KMS-11 (cell line): Measurements from ENCODE around the gene SLC35A5.

Experiments
- H2AFZ ChIP-seq: fragments of 200-600 bp; sonication (generic); 2 replicates; pipeline ENCODE4 v1.6.1; 2016; ENCODE audit warnings: antibody characterized with exemption, mixed run types, low read depth
- H3K27ac ChIP-seq: fragments of 200-600 bp; sonication (generic); 2 replicates; pipeline ENCODE4 v1.6.1; 2016; ENCODE audit warnings: mild to moderate bottlenecking, mixed run types
- H3K27me3 ChIP-seq: fragments of 200-600 bp; sonication (generic); 2 replicates; pipeline ENCODE4 v1.6.1; 2017; ENCODE audit warnings: mild to moderate bottlenecking, low read depth, mixed run types, moderate library complexity; ENCODE audit not compliant: insufficient read depth
- H3K36me3 ChIP-seq: fragments of 200-600 bp; sonication (generic); 2 replicates; pipeline ENCODE4 v1.6.1; 2017; ENCODE audit warnings: mild to moderate bottlenecking, mixed run types; ENCODE audit not compliant: insufficient read depth
- H3K4me1 ChIP-seq: fragments of 200-600 bp; sonication (generic); 2 replicates; pipeline ENCODE4 v1.6.1; 2016; ENCODE audit warnings: mild to moderate bottlenecking, low read depth, mixed run types; ENCODE audit not compliant: poor library complexity, severe bottlenecking
- H3K4me2 ChIP-seq: fragments of 200-600 bp; sonication (generic); 2 replicates; pipeline ENCODE4 v1.7.0; 2016; ENCODE audit warnings: mild to moderate bottlenecking, mixed run types
- H3K4me3 ChIP-seq: fragments of 200-600 bp; sonication (generic); IDR thresholded peaks from 2 replicates; pipeline ENCODE4 v1.6.1; 2017; ENCODE audit warnings: low read depth, low read length, mixed read lengths; ENCODE audit not compliant: insufficient read depth
- H3K79me2 ChIP-seq: fragments of 200-600 bp; sonication (generic); 2 replicates; pipeline ENCODE4 v1.6.1; 2016; ENCODE audit warnings: low read depth, mixed run types; ENCODE audit not compliant: insufficient read depth
- H3K9ac ChIP-seq: fragments of 200-600 bp; sonication (generic); 2 replicates; pipeline ENCODE4 v1.6.1; 2016; ENCODE audit warnings: mild to moderate bottlenecking, mixed run types
- H4K20me1 ChIP-seq: fragments of 200-600 bp; sonication (generic); 2 replicates; pipeline ENCODE4 v1.6.1; 2016; ENCODE audit warnings: mild to moderate bottlenecking, mixed run types; ENCODE audit not compliant: insufficient read depth
- CTCF ChIP-seq: fragments of 200-600 bp; sonication (generic); conservative IDR thresholded peaks from 2 replicates; pipeline ENCODE4 v1.6.1; 2017; ENCODE audit warnings: low read depth, mild to moderate bottlenecking, antibody characterized with exemption, low read length, moderate library complexity, mixed read lengths

SLC35A5 gene

GRCh38 chr3:112607863-112608262 is 46.0 kb downstream of the SLC35A5 start:
- Histone ChIP-seq H3K4me1 (peaks cover 12% of the 10 kb centered on the region), H3K27ac (no peak overlapping the region), H3K4me2 (no peak overlapping the region), H3K4me3 (no peak overlapping the region), H3K36me3 (no peaks in the 10 kb centered on the region), H2AFZ (no peak overlapping the region), H4K20me1 (no peaks in the 10 kb centered on the region), H3K27me3 (no peaks in the 10 kb centered on the region), H3K79me2 (no peaks in the 10 kb centered on the region), H3K9ac (no peak overlapping the region)
- TF ChIP-seq CTCF = no peak

GRCh38 chr3:112610121-112610520 is 48.3 kb downstream of the SLC35A5 start:
- Histone ChIP-seq H2AFZ (no peak overlapping the region), H3K9ac (no peak overlapping the region), H3K27ac (no peak overlapping the region), H3K79me2 (no peaks in the 10 kb centered on the region), H3K27me3 (no peaks in the 10 kb centered on the region), H3K4me1 (peaks cover 2% of the 10 kb centered on the region), H3K36me3 (no peaks in the 10 kb centered on the region), H3K4me3 (no peak overlapping the region), H4K20me1 (no peaks in the 10 kb centered on the region), H3K4me2 (no peak overlapping the region)
- no peak for TF ChIP-seq CTCF

GRCh38 chr3:112611752-112612515 is 50.1 kb downstream of the SLC35A5 start:
- H3K4me1 ChIP-seq = no peaks in the 10 kb centered on the region
- H3K27me3 ChIP-seq = no peaks in the 10 kb centered on the region
- no peaks in the 10 kb centered on the region for H4K20me1 ChIP-seq
- H3K4me2 ChIP-seq = no peak overlapping the region
- no peak overlapping the region for H3K27ac ChIP-seq
- no peaks in the 10 kb centered on the region for H3K79me2 ChIP-seq
- no peak overlapping the region for H3K9ac ChIP-seq
- no peaks in the 10 kb centered on the region for H3K36me3 ChIP-seq
- no peak overlapping the region for H3K4me3 ChIP-seq
- TF ChIP-seq CTCF = no peak
- no peak overlapping the region for H2AFZ ChIP-seq

- Histone ChIP-seq H3K4me3 (no peak overlapping the region), H3K4me2 (no peak overlapping the region), H3K27me3 (no peaks in the 10 kb centered on the region), H4K20me1 (no peaks in the 10 kb centered on the region), H3K79me2 (no peaks in the 10 kb centered on the region), H2AFZ (no peak overlapping the region), H3K4me1 (peaks cover 7% of the 10 kb centered on the region), H3K9ac (no peak overlapping the region), H3K27ac (no peak overlapping the region), H3K36me3 (no peaks in the 10 kb centered on the region)
- TF ChIP-seq CTCF = no peak
Observed at GRCh38 chr3:112615989-112616731, 54.3 kb downstream of the SLC35A5 start.
